Stimulated activated CD4-positive, alpha-beta T cell treated with anti-CD3 and anti-CD28 coated beads, Interleukin-2, amount 100 ng/mL, for 48 hours (primary cell): Measurements from ENCODE around the gene RNLS.

Experiments used
- DNase-seq, 2 donors: peaks; one replicate each; pipeline ENCODE4 v3.0.0-alpha.2; 2020

RNLS gene

DNA sequence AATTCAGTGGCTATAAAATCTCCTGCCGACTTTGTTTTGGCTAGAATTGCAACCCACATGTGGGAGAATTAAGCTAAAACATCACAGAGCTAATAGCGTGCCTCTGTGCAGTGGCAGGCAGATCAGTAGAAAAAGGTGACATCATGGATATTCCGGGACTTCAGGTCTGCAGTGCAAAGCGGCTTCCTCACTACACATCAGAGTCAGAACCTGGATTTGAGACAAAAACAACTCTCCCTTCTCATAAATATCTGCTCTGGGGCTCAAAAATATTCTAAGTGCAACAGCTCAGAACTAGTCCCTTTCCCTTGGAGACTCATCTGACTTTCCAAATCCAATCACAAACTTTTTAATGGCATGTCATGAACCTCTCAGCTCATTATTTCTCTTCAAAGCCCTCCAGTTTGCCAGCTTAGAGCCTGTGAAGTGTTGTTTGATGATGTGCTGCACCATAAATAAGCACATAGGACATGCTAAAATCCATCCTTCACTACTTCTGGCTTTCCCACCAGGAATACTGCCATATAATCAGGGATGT lies 337.1 kb downstream of the RNLS start:
- DNase-seq: no peak

DNA sequence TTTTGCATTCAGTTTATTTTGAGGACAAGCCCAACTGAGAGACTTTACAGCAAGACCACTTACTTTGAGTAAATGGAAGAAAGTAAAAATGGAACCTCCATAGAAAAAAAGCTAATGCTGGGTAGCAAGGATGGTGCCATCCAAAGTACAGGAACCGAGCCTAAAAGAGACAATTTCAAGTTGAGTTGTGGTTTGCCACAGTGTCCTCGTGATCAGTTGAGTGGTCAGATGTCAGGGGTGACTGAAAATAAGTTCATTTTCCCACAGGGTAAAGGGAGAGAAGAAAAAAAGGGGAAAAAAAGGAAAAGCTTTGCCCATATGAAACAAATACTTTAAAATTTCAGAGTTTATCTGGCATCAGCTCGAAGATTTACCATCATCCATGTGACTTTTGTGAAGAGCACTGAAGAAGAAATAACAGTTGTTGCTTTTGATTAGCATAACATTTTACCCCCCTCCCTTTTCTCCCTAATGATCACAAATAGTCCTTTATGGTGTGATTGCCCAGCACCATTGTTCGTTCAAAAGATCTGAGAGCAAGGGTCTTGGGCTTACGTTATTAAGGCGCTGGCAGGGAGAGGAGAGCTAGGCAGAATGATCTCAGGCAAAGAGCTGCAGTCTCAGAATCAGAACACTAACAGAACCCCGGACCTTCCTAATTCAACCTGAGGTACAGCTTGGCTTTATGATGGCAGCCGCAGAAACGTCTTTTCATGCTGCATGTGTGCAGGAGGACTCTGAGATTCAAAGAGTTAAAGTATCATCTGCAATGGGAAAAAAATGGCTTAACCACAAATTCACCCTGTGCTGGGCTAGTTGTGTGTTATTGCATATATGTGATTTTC lies 338.1 kb downstream of the RNLS start:
- DNase-seq: no peak

DNA sequence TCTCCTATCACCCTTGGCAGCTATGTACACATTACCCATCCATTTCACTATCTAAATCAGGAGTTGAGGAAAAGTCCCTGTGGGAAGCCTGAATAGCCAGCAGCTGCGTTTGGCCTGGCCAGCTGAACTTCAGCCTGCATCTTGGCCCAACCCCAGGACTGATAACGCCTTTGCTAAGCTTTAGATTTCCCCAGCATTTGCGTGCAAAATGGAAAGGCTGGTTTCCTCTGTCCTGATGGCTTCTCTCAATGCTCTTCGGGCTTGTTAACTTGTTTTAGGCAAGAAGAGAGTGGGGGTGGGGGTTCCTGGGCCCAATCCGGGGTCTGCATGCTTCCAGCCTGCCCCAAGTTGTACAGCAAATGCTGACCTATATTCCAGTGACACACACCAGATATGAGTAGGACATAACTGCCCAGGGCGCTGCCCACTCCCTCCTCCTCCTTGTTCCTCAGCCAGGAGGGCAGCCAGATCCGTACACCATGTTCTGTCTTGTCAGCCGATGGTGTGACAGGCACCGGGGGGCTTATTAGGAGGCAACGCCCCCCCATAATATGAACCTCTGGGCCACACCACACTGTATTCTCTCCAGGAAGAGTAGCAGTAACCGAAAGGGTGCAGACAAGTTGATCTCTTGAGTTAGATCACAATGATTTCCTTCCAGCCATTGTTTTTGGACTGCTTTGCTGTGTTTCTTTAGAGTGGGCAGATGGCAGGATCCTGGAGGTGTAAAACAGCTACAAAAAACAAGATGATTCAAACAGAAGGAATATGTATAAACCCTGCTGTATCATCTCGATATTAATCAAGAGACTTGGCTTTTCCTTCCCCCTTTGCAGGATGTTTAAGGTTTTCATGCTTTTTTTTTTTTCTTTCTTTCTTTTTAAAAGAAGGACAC lies 339.0 kb downstream of the RNLS start:
- DNase-seq: no peak

DNA sequence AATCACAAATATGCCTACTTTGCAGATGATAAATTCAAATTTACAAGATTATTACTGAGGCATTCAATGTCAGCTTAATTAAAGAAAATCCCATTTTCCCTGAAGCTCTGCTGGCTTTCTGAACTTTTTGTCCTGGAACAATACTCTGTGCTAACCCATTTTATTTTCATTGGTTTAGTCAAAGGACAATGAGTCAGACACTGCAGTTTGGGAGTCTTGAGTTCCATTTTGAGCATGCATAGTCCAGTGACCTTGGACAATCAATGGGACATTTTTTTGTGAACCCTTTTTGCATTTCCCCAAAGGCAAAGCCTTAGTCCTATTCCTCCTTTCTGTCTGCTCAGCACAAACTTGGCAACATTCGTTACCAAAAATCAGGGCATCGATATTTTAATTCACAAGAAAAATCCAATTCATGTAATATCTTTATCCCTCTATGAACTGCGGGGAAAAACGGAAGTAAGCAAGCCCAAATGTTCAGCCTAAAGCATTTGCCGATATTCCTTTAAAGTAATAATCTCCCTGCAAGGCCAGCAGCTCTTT lies 339.8 kb downstream of the RNLS start:
- no peak for DNase-seq

DNA sequence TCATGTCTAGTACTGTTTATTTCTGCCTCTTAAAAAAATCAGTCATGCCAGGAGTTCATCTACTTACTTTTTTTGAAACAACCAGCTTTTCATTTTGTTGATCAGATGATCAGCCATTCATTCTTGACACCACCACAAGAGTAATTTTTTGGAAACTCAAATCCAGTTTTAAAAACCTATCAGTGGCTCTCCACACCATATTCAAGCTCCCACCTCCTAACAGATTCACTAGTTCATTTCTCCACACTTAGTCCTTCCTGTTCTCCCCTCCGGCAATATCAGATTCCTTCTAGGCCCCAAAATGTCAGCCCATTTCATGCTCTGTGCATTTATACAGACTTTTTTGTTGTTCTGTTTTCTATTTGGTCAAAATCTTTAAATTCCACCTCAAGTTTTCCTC lies 341.6 kb downstream of the RNLS start:
- no peak for DNase-seq

DNA sequence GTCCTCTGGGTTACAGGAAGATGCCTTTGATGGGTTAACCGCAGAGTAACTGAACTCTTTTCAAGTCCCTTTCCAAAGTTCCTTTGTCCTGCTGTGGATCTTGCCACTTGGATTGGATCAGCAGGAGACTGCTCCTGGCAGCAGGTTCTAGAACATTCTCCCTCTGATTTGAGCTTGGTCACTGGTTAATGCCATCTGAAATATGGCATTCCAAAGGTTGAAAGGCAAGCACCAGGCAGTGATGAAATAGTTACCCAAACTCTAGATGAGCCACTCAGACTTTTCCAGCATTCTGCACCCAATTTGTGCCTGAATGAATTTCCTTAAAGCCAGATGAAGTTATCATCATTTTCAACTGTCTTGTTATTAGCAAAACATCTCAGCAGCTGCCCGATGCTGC lies 343.9 kb downstream of the RNLS start:
- no peak for DNase-seq

DNA sequence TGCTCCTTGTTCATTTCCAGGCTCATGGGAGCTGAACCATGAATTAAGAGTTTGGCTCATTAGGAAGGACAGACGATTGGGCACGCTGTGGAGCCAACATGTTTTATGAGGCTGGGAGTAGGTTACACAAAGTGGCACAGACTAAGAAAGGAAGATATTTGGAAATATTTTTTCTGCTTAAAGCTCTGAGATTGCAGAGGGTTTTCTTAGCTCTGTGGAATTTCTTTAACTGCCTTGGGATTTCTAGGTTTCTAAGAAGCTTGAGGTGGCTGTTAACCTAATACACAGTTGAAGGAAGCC lies 344.6 kb downstream of the RNLS start:
- no peak for DNase-seq

DNA sequence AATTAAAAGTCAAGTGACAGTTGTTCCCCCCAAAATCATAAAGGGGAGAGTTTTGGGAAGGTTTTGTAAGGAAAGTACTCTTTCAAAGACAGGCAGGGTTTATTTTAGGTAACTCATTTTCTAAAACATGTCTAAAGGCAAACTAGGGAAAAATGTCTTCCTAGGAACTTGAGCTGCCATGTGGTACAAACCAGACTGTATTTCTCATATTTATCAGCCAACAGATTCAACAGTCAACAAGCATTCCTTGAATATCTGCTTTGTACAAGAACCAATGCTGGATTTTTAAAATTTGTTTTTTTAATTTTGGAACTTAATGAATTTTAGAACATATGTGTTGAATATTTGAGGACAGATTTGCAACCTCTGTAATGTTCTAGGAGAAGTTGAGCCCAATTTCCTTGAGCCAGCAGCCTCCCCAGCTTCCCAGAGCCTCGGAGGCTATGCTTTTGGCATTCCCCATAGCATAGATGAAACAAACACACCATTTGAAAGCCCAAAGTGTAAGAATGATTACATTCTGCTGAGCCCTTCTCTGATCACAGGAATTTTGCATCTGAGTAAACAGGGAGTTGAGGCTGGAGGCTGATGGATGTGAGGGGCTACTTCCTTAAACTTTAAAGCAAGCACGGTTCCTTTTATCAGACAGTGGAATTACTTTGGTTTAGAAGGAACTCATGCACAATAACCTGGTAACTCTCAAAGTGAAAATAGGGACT lies 345.1 kb downstream of the RNLS start:
- DNase-seq: no peak

DNA sequence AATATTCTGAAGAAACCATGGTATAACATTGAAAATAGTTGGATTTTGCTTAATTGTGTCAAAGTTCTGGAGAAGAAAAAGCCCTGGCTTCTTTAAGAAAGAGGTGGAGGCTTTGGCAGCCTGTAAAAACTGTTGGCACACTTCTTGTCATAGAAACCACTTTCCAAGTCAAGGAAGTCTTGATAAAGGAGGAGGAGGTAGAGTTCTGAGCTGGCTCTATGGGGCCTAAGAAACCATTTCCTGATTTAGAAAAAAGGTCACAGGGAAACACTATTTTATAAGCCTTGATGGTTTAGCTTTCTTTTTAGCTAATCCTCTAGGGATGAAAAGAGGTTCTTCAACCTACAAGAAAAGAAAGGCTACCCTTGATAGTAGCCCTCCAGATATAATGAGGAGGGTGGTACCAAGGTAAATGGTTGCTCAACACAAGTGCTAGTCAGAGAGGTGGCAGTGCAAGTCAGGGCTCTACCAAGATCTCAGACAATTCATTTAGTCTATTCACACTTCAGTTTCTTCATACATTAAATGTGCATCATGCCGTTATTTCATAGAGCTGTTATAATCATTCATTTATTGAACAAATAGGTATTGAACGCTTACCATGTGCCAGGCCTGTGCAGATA lies 346.9 kb downstream of the RNLS start:
- no peak for DNase-seq

DNA sequence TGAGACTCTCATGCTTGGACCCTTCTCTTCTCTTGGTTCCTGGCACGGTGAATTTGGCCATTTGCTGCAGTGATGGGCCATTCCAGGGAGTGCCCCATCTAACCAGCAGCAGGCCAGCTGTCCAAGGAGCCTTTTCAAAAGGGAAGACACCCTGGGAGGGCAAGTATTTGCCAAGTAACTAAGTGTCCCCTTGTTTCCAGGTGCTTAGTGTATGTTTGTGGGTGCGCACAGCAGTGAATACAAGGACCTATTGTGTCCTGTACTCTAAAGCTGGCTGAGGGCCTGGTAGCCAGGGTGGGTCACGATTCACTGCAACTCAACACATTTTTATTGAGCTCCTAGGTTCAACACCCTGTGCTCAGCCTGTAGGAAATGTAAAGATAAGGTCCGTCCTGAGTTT lies 348.8 kb downstream of the RNLS start:
- DNase-seq: no peak

DNA sequence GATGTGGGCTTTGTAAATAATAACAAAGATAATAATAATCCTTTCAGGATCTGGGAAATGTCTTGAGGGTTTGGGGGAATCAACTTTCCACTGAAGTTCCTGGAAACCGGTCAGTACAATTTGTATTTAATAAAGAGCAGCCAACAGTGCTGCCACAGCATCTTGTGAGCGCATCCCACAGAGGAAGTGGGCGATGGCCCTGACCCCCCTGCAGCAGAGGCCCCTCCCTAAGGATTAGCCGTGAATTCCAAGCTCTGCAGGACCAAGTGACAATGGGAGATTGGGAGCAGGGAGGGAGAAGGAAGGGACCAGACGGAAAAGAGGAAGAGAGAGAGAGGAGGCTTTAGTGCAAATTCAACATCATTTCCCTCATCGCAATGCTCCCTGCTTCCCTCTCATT lies 349.2 kb downstream of the RNLS start:
- no peak for DNase-seq

DNA sequence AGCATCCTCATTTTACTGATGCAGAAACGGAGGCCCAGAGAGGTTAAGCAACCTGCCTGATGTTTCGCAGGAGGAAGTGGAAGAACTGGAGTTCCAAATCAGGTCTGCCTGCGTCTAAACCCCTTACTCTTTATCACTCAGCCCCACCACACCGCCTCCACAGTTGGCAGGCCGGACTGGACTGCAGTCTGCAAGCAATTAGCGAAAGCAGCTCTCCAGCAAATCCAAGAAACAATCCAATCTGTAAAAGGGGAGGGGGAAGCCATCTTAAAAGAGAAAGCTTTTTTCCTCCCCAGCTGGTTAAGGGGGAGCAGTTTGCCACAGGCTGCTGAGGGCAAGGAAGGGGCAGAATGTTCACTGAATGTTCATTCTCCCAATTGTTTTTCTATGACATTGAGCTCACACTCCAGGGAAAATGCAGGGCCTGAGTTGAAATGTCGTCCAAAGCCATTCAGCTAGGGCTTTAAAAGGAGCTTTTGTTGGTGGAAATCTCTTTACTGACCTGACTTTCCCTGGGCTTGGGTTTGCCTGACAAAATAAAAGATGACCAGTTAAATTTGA lies 350.1 kb downstream of the RNLS start:
- no peak for DNase-seq

DNA sequence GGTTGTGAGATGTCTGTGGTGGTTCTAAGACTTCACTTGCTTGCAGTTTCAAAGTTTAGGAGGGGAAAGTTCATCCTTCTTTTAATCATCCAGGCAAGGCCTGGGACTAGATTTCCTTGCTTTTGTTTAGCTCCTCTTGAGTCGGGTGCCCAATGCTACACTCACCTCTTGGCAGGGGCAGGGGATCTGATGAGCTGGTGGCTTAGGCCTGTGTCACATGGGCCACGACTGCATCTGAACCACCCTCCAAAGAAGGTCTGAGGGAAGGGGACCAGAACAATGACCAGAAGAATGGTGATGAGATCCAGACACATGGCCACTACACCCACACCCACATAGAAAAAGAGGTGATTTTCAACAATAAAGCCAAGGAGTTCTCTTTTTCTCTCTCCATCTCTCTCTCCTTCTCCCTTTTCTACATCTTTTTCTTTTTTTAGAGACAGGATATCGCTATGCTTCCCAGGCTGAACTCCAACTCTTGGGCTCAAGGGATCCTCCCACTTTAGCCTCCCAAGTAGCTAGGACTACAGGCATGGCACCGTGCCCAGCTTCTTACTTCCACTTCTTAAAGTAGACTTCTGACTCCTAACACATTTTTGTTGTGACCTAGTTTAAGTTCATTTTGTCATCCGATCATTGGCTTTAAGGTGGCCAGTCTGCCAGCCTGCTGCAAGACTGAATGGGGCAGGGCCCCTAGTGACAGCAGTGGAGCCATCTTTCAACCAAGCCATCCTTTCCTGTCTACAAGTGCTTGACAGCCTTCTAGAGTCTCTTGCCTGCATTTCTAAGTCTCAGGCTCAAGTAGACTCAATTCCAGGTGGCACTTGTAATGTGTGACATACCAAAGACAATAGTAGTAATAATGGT lies 350.9 kb downstream of the RNLS start:
- DNase-seq: no peak

DNA sequence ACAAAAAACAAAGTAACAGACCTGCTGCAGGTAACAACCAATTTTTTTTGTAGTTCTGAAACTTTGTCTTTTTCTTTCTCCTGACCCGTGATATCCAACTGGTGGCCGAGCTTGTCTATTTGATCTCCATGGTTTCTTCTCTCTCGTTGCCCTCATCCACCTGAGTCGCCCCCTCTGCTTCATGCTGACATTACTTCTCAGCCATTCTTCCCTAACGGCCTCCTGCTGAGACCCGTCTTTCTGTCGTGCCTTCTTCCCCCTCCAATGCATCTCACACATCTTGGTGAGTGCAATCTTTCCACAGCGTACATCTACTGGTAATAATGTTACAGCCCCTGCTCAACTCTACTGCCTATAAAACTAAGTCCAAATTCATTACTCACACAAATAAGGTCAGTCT lies 352.9 kb downstream of the RNLS start:
- no peak for DNase-seq

DNA sequence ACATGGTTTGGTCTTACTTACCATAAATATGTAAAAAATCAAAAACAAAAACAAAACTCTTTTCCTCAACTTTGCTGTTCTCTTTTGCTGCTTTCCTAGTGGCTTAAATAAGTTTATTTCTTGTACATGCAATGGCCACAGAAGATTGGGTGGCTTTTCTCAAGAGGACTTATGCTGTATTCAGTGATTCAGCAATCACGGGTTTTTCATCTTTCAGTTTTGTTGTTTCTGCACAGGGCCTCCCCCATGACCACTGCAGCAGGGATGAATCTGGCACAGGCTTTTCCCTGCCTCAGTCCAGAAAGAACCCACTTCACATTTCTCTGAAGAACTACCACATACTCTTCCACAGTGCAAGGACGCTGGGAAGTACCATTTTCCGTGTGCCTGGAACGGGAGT lies 355.0 kb downstream of the RNLS start:
- DNase-seq: no peak

DNA sequence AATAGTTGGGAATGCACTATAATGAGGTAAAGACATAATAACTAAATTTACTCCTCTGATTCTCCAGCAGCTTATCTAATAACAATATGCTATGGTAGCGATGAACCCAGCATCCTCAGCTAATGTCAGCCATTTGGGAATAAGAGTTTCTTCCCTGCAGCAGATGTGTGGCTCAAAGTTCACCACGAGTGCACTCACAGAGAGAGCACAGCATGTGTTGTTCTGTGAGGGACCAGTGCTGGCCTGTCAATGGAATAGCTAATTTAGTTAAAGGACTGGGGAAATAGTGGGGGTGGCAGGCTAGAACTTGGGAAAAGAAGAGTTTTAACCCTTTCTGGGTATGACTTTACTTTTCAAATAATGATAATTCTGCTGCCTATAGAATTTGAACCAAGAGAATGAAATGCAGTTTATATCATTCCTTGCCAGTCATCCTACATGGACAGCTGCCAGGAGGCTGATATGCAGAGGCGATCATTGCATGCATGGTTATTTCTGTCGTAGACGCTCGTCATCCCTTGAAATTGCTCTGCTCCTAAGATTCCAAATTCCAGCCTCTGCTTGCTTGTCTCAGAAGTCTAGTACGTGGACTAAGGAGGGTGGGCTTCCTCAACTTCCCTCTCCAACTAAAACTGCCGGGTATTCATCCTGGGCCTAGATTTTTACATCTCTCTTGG lies 355.6 kb downstream of the RNLS start:
- DNase-seq: no peak

DNA sequence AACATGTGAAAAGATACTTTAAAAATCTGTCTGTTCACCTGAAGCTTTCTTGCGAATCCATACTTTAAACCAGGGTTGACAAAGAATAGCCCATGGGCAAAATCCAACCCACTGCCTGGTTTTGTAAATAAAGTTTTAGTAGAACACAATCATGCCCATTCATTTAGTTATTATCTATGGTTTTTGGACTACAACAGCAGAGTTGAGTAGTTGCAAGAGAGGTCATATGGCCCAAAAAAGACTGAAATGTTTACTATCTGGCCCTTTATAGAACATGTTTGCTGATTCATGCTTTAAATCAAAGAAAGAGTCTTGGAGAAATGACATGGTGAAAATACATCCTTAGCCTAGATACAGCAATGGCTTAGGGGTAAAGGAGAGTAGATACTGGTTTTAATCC lies 356.2 kb downstream of the RNLS start:
- DNase-seq: no peak

DNA sequence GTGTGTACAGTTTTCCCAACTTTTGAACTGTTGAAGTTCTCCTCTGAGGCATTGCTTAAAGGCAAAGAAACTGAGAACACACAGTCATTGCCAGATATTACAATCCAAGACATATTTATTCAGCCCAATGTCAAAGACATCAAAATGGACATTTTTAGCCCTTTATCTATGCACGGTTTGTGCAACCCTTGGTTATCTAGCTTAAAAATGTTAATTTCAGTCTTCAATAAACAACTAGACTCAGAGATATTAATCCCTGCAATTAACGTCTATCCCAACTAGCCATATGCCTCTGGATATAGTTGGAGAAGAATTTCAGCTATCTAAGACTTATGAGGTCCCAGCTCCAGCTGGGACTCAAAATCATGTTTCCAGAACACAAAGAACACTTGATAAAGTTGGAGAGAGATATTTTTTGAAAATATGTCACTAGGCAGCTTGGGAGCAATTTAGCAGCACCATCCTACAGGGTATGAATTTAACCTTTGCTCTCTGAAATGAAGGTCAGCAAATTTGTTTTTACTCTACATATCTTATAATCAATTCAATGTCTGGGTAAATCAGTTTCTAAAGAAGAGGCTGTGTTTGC lies 357.0 kb downstream of the RNLS start:
- DNase-seq: no peak
